AG04449 (cell line): Measurements from ENCODE around the gene SIAH3.

Experiments
- CTCF ChIA-PET: fragments of 350-600 bp; formaldehyde crosslinking; extraction: SDS; loops from one replicate; lab custom pipeline; 2021; ENCODE audit warnings: antibody characterized with exemption; lab: Yijun Ruan, JAX
- POLR2A ChIA-PET: fragments of 400-600, 350-600 bp; formaldehyde crosslinking; extraction: SDS; loops from one replicate; lab custom pipeline; 2020; ENCODE audit warnings: antibody characterized with exemption, inconsistent platforms; lab: Yijun Ruan, JAX
- DNase-seq: peaks from one replicate; pipeline ENCODE4 v3.0.0-alpha.2; 2010; ENCODE audit warnings: low read depth, low spot score
- H3K4me3 ChIP-seq: 2 replicates; pipeline ENCODE4 v1.5.1; 2011; ENCODE audit warnings: low read depth, mild to moderate bottlenecking, control low read depth, low read length
- TF ChIP-seq, protein P1 (sequence below): IDR thresholded peaks from one replicate; pipeline ENCODE4 v1.5.1; 2011; ENCODE audit warnings: mild to moderate bottlenecking, moderate library complexity, low read length, control low read depth, inconsistent platforms; ENCODE audit not compliant: insufficient read depth; ENCODE audit errors: missing control alignments

SIAH3 gene

DNA sequence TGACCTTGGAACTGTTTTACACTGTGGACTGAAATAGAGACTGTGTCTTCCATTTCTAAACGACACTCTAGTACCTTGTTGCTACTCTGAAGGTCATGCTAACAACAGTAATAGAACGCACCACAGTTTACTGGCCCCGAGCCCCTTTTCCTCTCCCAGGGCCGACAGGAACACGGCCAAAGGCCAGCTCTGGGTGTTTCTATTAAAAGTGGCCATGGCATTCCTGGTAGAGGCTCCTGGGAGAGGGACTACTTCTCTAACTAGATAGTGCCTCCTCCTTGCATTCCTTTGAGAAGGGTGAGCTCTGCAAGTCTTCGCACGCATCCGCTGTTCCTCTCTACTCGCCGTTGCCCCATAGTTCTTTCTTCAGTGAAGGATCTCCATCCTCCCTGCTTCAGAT is 18.7 kb upstream of the SIAH3 start:
- DNase-seq = no peak
- ChIA-PET CTCF (no interaction called here), POLR2A (no interaction called here)
- H3K4me3 ChIP-seq = no peak overlapping the region
- TF ChIP-seq, protein P1, sequence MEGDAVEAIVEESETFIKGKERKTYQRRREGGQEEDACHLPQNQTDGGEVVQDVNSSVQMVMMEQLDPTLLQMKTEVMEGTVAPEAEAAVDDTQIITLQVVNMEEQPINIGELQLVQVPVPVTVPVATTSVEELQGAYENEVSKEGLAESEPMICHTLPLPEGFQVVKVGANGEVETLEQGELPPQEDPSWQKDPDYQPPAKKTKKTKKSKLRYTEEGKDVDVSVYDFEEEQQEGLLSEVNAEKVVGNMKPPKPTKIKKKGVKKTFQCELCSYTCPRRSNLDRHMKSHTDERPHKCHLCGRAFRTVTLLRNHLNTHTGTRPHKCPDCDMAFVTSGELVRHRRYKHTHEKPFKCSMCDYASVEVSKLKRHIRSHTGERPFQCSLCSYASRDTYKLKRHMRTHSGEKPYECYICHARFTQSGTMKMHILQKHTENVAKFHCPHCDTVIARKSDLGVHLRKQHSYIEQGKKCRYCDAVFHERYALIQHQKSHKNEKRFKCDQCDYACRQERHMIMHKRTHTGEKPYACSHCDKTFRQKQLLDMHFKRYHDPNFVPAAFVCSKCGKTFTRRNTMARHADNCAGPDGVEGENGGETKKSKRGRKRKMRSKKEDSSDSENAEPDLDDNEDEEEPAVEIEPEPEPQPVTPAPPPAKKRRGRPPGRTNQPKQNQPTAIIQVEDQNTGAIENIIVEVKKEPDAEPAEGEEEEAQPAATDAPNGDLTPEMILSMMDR = no peak

DNA sequence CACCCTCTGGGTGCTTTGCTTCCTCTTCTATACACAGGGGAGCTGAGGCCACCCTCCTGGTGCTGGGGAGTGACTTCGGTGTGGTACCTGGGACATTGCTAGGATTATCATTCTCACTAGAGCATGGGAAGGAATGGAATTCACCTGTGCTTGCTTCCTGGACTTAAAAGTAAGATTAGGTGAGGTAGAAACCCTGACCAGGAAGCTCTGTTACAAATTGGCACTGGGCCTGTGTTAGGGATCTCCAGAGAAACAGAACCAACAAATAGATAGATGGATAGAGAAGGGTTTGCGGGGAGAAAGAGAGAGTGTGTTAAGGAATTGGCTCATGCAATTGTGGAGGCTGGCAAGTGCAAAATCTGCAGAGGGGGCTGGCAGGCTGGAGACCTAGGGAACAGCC is 13.9 kb upstream of the SIAH3 start:
- TF ChIP-seq, protein P1 = no peak
- H3K4me3 ChIP-seq = no peak overlapping the region
- ChIA-PET POLR2A (no interaction called here), CTCF (no interaction called here)
- no peak for DNase-seq

- POLR2A ChIA-PET = no interaction called here
- no peak for DNase-seq
- H3K4me3 ChIP-seq = no peak overlapping the region
- CTCF ChIA-PET = no interaction called here
- TF ChIP-seq, protein P1 = no peak
Observed at GRCh38 chr13:45863709-45864590, 12.4 kb upstream of the SIAH3 start.

- POLR2A ChIA-PET = no interaction called here
- DNase-seq = peak; percentile 3
Observed at GRCh38 chr13:45861322-45861721, 9.8 kb upstream of the SIAH3 start.

DNA sequence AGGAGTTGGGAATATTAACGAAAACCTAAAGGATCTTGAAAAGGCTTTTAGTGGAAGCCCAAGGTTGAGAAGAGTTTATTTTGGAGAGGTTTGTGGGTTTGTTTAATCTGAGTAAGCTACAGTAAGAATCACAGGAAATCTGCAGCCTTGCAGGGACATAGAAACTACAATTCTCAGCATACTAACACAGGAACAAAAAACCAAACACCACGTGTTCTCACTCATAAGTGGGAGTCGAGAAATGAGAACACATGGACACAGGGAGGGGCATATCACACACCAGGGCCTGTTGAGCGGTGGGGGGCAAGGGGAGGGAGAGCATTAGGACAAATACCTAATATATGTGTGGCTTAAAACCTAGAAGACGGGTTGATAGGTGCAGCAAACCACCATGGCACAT is 8.7 kb upstream of the SIAH3 start:
- TF ChIP-seq, protein P1 = no peak
- DNase-seq = no peak
- no peak overlapping the region for H3K4me3 ChIP-seq
- ChIA-PET CTCF (interaction anchor here (1.2 kb wide), 1 partner anchor 9 kb away, joined by 3 read pairs; no protein-coding TSS in a partner anchor), POLR2A (no interaction called here)

More at GRCh38 chr13:45861322-45861721, 9.8 kb upstream of the SIAH3 start:
- TF ChIP-seq, protein P1 = no peak
- CTCF ChIA-PET = no interaction called here
- no peak overlapping the region for H3K4me3 ChIP-seq

DNA sequence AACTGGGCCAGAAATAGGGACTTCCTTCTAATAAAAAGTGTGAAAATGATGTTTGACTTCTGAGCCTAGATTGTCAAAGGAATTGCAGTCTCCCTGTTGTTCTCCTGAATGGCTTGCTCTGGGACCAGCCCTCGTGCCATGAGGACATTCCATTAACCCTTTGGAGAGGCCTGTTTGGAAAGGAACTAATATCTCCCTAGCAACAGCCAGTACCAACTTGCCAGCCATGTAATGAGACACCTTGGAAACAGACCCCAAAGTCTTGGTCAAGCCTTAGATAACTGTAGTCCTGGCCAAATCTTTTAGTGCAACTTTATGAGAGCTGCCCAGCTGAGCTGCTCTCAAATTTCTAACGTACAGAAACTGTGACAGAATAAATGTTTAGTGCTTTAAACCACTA is 8.2 kb upstream of the SIAH3 start:
- no peak for DNase-seq
- TF ChIP-seq, protein P1 = no peak
- CTCF ChIA-PET = interaction anchor here (1.2 kb wide), 1 partner anchor 10 kb away, joined by 3 read pairs; no protein-coding TSS in a partner anchor
- no peak overlapping the region for H3K4me3 ChIP-seq
- POLR2A ChIA-PET = no interaction called here
